HG03025 (cell line): ENCODE measurements around the gene SOAT1.

Experiments
- ATAC-seq: cut with Tn5 transposase; IDR thresholded peaks from one replicate; pipeline ENCODE4 v1.9.1; 2021; ENCODE audit warnings: mild to moderate bottlenecking, moderate library complexity; ENCODE audit not compliant: unreplicated experiment, low FRiP score

Gene SOAT1

GRCh38 chr1:179303200-179303785, 9.7 kb downstream of the SOAT1 start:
- ATAC-seq = no peak

GRCh38 chr1:179305450-179305849, 11.9 kb downstream of the SOAT1 start:
- no peak for ATAC-seq

GRCh38 chr1:179310291-179310690, 16.7 kb downstream of the SOAT1 start:
- no peak for ATAC-seq

- ATAC-seq = no peak
Observed at GRCh38 chr1:179310721-179311120, 17.1 kb downstream of the SOAT1 start.

GRCh38 chr1:179311149-179311700, 17.6 kb downstream of the SOAT1 start:
- no peak for ATAC-seq

- ATAC-seq = no peak
Observed at GRCh38 chr1:179313004-179313403, 19.4 kb downstream of the SOAT1 start.

- ATAC-seq = no peak
Observed at GRCh38 chr1:179314928-179315327, 21.3 kb downstream of the SOAT1 start.

- no peak for ATAC-seq
Observed at GRCh38 chr1:179318491-179318890, 24.9 kb downstream of the SOAT1 start.

GRCh38 chr1:179321533-179322216, 28.1 kb downstream of the SOAT1 start:
- no peak for ATAC-seq

GRCh38 chr1:179322557-179322956, 29.0 kb downstream of the SOAT1 start:
- ATAC-seq = no peak

GRCh38 chr1:179323436-179323835, 29.8 kb downstream of the SOAT1 start:
- no peak for ATAC-seq

- no peak for ATAC-seq
Observed at GRCh38 chr1:179325836-179326235, 32.2 kb downstream of the SOAT1 start.

- no peak for ATAC-seq
Observed at GRCh38 chr1:179326746-179327145, 33.1 kb downstream of the SOAT1 start.

- ATAC-seq = no peak
Observed at GRCh38 chr1:179327196-179327595, 33.6 kb downstream of the SOAT1 start.

- no peak for ATAC-seq
Observed at GRCh38 chr1:179327679-179328078, 34.1 kb downstream of the SOAT1 start.

GRCh38 chr1:179329862-179330261, 36.3 kb downstream of the SOAT1 start:
- no peak for ATAC-seq

- ATAC-seq = no peak
Observed at GRCh38 chr1:179334440-179334839, 40.8 kb downstream of the SOAT1 start.

GRCh38 chr1:179337288-179337687, 43.7 kb downstream of the SOAT1 start:
- no peak for ATAC-seq

- ATAC-seq = no peak
Observed at GRCh38 chr1:179337942-179338560, 44.5 kb downstream of the SOAT1 start.

- no peak for ATAC-seq
Observed at GRCh38 chr1:179340918-179341317, 47.3 kb downstream of the SOAT1 start.

- ATAC-seq = no peak
Observed at GRCh38 chr1:179341943-179342547, 48.4 kb downstream of the SOAT1 start.
